NCI-H1417 treated with DMSO at 0.1 percent for 48 hours (cell line): Measurements from ENCODE around the gene SGMS2.
"Not testable (repeated sequence)": the region's sequence is repeated elsewhere in the genome, so short reads cannot be mapped to it uniquely, and the experiment has no call there.

Experiments
- DNase-seq: peaks from one replicate; lab custom pipeline; 2025; lab: John Stamatoyannopoulos, UW

The SGMS2 gene

GRCh38 chr4:107866726-107867125 is 42.0 kb downstream of the SGMS2 start:
- DNase-seq: no peak

GRCh38 chr4:107870236-107870635 is 45.5 kb downstream of the SGMS2 start:
- DNase-seq: no peak

GRCh38 chr4:107870916-107871786 is 46.4 kb downstream of the SGMS2 start:
- no peak for DNase-seq

- DNase-seq: no peak
These were observed 49.3 kb downstream of the SGMS2 start for GRCh38 chr4:107874024-107874423.

- no peak for DNase-seq
These were observed 51.4 kb downstream of the SGMS2 start for GRCh38 chr4:107876099-107876498.

GRCh38 chr4:107877361-107877760 is 52.6 kb downstream of the SGMS2 start:
- DNase-seq: no peak

- no peak for DNase-seq
These were observed 61.1 kb downstream of the SGMS2 start for GRCh38 chr4:107885865-107886264.

GRCh38 chr4:107888237-107888636 is 63.5 kb downstream of the SGMS2 start:
- no peak for DNase-seq

GRCh38 chr4:107890779-107891178 is 66.0 kb downstream of the SGMS2 start:
- DNase-seq: no peak

GRCh38 chr4:107891299-107891698 is 66.6 kb downstream of the SGMS2 start:
- DNase-seq: no peak

GRCh38 chr4:107893171-107894137 is 68.7 kb downstream of the SGMS2 start:
- DNase-seq: no peak

GRCh38 chr4:107894138-107894603 is 69.4 kb downstream of the SGMS2 start:
- no peak for DNase-seq

GRCh38 chr4:107896158-107896645 is 71.5 kb downstream of the SGMS2 start:
- no peak for DNase-seq

GRCh38 chr4:107896646-107897045 is 71.9 kb downstream of the SGMS2 start:
- no peak for DNase-seq

- DNase-seq: no peak
These were observed 73.1 kb downstream of the SGMS2 start for GRCh38 chr4:107897823-107898222.

- no peak for DNase-seq
These were observed 75.3 kb downstream of the SGMS2 start for GRCh38 chr4:107900067-107900466.

- no peak for DNase-seq
These were observed 75.8 kb downstream of the SGMS2 start for GRCh38 chr4:107900508-107900907.

- DNase-seq: no peak
These were observed 76.6 kb downstream of the SGMS2 start for GRCh38 chr4:107901213-107901934.

GRCh38 chr4:107902715-107903114 is 78.0 kb downstream of the SGMS2 start:
- no peak for DNase-seq

GRCh38 chr4:107905082-107905481 is 80.3 kb downstream of the SGMS2 start:
- not testable (repeated sequence) for DNase-seq

- DNase-seq: peak; percentile 43
These were observed 81.8 kb downstream of the SGMS2 start for GRCh38 chr4:107906458-107907100.
